HepG2 (cell line): ENCODE measurements around the gene SNRPD3. TPM values are rescaled to one million over a fixed set of nuclear protein-coding genes. Genes with fewer than 3 reads are reported as not detected.
A peak's percentile ranks its signal among the peaks of the same experiment; 100 is the strongest.

ENCODE experiments used
- BORCS8-MEF2B ChIP-seq: sonication (generic); formaldehyde crosslinking; IDR thresholded peaks from 2 replicates; pipeline ENCODE4 v1.8.0; 2022; ENCODE audit warnings: mild to moderate bottlenecking, missing genetic modification reagents
- ERF ChIP-seq: IDR thresholded peaks from 2 replicates; pipeline ENCODE4 v1.6.1; 2018; ENCODE audit warnings: missing biosample characterization, missing genetic modification reagents
- ETV6 ChIP-seq: sonication (generic); formaldehyde crosslinking; conservative IDR thresholded peaks from 2 replicates; pipeline ENCODE4 v1.4.0; 2020; ENCODE audit warnings: missing genetic modification reagents
- HDAC6 ChIP-seq: fragments of 200-600 bp; sonication (generic); IDR thresholded peaks from 2 replicates; pipeline ENCODE4 v1.7.0; 2017; ENCODE audit warnings: mild to moderate bottlenecking, antibody characterized with exemption, low read length, low read depth
- KDM6A ChIP-seq: IDR thresholded peaks from 2 replicates; pipeline ENCODE4 v1.6.1; 2016; ENCODE audit warnings: low read depth
- KLF15 ChIP-seq: sonication (generic); formaldehyde crosslinking; IDR thresholded peaks from 2 replicates; pipeline ENCODE4 v1.8.1; 2023; ENCODE audit warnings: borderline replicate concordance, mild to moderate bottlenecking, inconsistent platforms, missing genetic modification reagents, mixed read lengths
- MATR3 ChIP-seq: sonication (generic); formaldehyde crosslinking; IDR thresholded peaks from 2 replicates; pipeline ENCODE4 v1.4.0; 2020; ENCODE audit warnings: missing genetic modification reagents
- MED1 ChIP-seq: sonication (generic); formaldehyde crosslinking; IDR thresholded peaks from 2 replicates; pipeline ENCODE4 v1.4.0; 2020; ENCODE audit warnings: missing genetic modification reagents
- NKX3-1 ChIP-seq: sonication (generic); formaldehyde crosslinking; IDR thresholded peaks from 2 replicates; pipeline ENCODE4 v1.5.0; 2020; ENCODE audit warnings: missing genetic modification reagents
- NPAS2 ChIP-seq: sonication (generic); formaldehyde crosslinking; IDR thresholded peaks from 2 replicates; pipeline ENCODE4 v1.8.0; 2022; ENCODE audit warnings: mild to moderate bottlenecking, missing genetic modification reagents, borderline replicate concordance
- PHF21A ChIP-seq: sonication (generic); formaldehyde crosslinking; IDR thresholded peaks from 2 replicates; pipeline ENCODE4 v1.5.0; 2020; ENCODE audit warnings: mild to moderate bottlenecking, missing genetic modification reagents
- RFX5 ChIP-seq: IDR thresholded peaks from 2 replicates; pipeline ENCODE4 v1.6.1; 2011; ENCODE audit warnings: low read depth, low read length, improper control_type of control experiment
- RXRA ChIP-seq: sonication (generic); formaldehyde crosslinking; IDR thresholded peaks from 2 replicates; pipeline ENCODE4 v1.5.1; 2020; ENCODE audit warnings: missing genetic modification reagents
- RXRB ChIP-seq: IDR thresholded peaks from 2 replicates; pipeline ENCODE4 v1.6.1; 2016; ENCODE audit warnings: borderline replicate concordance, missing genetic modification reagents, missing compliant biosample characterization
- SALL2 ChIP-seq: sonication (generic); formaldehyde crosslinking; IDR thresholded peaks from 2 replicates; pipeline ENCODE4 v1.8.1; 2023; ENCODE audit warnings: mild to moderate bottlenecking, missing genetic modification reagents, inconsistent platforms
- WIZ ChIP-seq: sonication (generic); formaldehyde crosslinking; IDR thresholded peaks from 2 replicates; pipeline ENCODE4 v1.5.1; 2020; ENCODE audit warnings: mild to moderate bottlenecking, missing genetic modification reagents
- ZBTB25 ChIP-seq: IDR thresholded peaks from 2 replicates; pipeline ENCODE4 v1.6.1; 2018; ENCODE audit warnings: missing genetic modification reagents
- ZNF317 ChIP-seq: sonication (generic); formaldehyde crosslinking; IDR thresholded peaks from 2 replicates; pipeline ENCODE4 v1.5.0; 2020; ENCODE audit warnings: mild to moderate bottlenecking, missing genetic modification reagents
- ZNF333 ChIP-seq: sonication (generic); formaldehyde crosslinking; IDR thresholded peaks from 2 replicates; pipeline ENCODE4 v1.4.0; 2020; ENCODE audit warnings: mild to moderate bottlenecking, missing genetic modification reagents, borderline replicate concordance
- ZNF441 ChIP-seq: sonication (generic); formaldehyde crosslinking; IDR thresholded peaks from 2 replicates; pipeline ENCODE4 v1.7.0; 2021; ENCODE audit warnings: missing genetic modification reagents, borderline replicate concordance
- ZNF549 ChIP-seq: sonication (generic); formaldehyde crosslinking; IDR thresholded peaks from 2 replicates; pipeline ENCODE4 v1.5.0; 2020; ENCODE audit warnings: missing genetic modification reagents
- ZNF607 ChIP-seq: sonication (generic); formaldehyde crosslinking; IDR thresholded peaks from 2 replicates; pipeline ENCODE4 v1.5.1; 2020; ENCODE audit warnings: missing genetic modification reagents, mild to moderate bottlenecking, borderline replicate concordance
- polyA plus RNA-seq, 8 experiments: library from polyadenylated mRNA; depleted of rRNA in 3 of 8; stranded (reverse) in 7 of 8; unstranded in 1 of 8; fragments of >200 nt; fragmentation: Illumina TruSeq in 4 of 8; extraction: Trizol in 4 of 8; gene quantifications; 2 replicates each; pipeline versions ENCODE4 v1.2.1 to v1.2.3, GENCODE V29; 2011 to 2016; ENCODE audit warnings: low read depth in 4 of 8, missing spikeins in 1 of 8, mixed read lengths in 1 of 8; ENCODE audit not compliant: insufficient read depth in 1 of 8
- total RNA-seq, 5 experiments: library from RNA; depleted of rRNA; stranded (reverse); fragments of >200 nt; fragmentation: Illumina TruSeq; extraction: Trizol; gene quantifications; 2 replicates each; pipeline ENCODE4 v1.2.3, GENCODE V29; 2016; ENCODE audit warnings: low read depth in 1 of 5
- TF ChIP-seq, protein P1 (sequence below): fragments of 450-650 bp; IDR thresholded peaks from 2 replicates; pipeline ENCODE4 v1.6.1; 2016
- TF ChIP-seq, protein P2 (sequence below): sonication (generic); formaldehyde crosslinking; IDR thresholded peaks from 2 replicates; pipeline ENCODE4 v1.9.0; 2021; ENCODE audit warnings: missing genetic modification reagents, mild to moderate bottlenecking, borderline replicate concordance

Gene SNRPD3
- total and polyA plus RNA-seq, 2 of the 13 experiments (the other 11 are each of a cell fraction or from before 2014, with no cell fraction given): 110 to 209 TPM

DNA sequence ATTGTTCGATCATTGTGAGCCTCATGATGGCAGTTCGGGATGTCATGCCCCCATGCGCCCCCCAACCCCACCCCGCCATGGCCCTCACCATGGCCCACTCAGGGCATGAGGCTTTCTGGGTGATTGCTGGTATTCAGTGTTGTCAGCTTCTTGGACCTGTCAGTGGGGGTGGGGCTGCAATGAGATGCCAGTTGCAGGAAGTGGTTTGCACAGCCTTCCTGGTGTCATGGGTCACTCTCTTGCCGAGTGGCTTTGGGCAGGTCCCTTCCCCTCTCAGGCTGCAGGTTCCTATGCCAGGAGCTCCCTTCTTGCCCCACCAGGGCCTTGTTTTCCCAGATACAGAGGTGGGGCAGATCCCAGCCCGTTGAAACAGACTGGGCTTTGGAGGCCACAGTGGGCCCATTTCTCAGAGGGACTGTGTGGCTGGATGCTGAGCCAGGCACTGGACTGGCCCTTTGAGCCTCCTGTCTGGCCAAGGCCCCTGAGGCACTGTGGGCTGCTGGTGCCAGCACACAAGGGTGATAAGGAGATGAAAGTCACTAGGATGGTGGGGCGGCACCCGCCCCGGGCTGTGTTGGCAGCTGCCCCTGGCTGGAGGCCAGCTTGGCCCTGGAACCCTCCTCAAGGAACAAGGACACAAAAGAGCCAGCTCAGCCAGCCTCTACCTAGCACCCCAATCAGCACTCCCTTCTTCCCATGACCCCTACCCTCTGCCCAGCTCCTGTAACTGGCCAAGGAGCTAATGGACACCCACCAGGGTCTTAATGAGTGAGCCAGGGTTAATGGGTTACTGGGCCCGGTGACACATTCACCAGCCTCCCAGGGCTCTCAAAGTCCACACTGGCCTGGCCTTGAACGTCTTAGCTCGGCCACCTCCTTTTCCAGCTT lies 45.7 kb downstream of the SNRPD3 start (continued):
- TF ChIP-seq, protein P1, sequence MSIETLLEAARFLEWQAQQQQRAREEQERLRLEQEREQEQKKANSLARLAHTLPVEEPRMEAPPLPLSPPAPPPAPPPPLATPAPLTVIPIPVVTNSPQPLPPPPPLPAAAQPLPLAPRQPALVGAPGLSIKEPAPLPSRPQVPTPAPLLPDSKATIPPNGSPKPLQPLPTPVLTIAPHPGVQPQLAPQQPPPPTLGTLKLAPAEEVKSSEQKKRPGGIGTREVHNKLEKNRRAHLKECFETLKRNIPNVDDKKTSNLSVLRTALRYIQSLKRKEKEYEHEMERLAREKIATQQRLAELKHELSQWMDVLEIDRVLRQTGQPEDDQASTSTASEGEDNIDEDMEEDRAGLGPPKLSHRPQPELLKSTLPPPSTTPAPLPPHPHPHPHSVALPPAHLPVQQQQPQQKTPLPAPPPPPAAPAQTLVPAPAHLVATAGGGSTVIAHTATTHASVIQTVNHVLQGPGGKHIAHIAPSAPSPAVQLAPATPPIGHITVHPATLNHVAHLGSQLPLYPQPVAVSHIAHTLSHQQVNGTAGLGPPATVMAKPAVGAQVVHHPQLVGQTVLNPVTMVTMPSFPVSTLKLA: no peak
- TF ChIP-seq WIZ (CRISPR knock-in tag) (no peak), NKX3-1 (CRISPR knock-in tag) (no peak), ZNF317 (CRISPR knock-in tag) (no peak), SALL2 (CRISPR knock-in tag) (no peak; the same call in 1 of the 2 replicates), ETV6 (CRISPR knock-in tag) (no peak), ZNF441 (CRISPR knock-in tag) (no peak), KDM6A (CRISPR knock-in tag) (peak; percentile 23), ERF (CRISPR knock-in tag) (peak; percentile 90; the same call in 1 of the 2 replicates), ZNF333 (CRISPR knock-in tag) (no peak), RXRA (peak; percentile 86), MED1 (CRISPR knock-in tag) (peak; percentile 80), RFX5 (no peak), HDAC6 (no peak), BORCS8-MEF2B (CRISPR knock-in tag) (no peak), ZNF549 (CRISPR knock-in tag) (no peak), PHF21A (no peak), ZNF607 (CRISPR knock-in tag) (no peak), KLF15 (CRISPR knock-in tag) (no peak), ZBTB25 (CRISPR knock-in tag) (no peak), RXRB (peak; percentile 51; the same call in 1 of the 2 replicates), MATR3 (CRISPR knock-in tag) (no peak), NPAS2 (CRISPR knock-in tag) (no peak)
- TF ChIP-seq, protein P2, sequence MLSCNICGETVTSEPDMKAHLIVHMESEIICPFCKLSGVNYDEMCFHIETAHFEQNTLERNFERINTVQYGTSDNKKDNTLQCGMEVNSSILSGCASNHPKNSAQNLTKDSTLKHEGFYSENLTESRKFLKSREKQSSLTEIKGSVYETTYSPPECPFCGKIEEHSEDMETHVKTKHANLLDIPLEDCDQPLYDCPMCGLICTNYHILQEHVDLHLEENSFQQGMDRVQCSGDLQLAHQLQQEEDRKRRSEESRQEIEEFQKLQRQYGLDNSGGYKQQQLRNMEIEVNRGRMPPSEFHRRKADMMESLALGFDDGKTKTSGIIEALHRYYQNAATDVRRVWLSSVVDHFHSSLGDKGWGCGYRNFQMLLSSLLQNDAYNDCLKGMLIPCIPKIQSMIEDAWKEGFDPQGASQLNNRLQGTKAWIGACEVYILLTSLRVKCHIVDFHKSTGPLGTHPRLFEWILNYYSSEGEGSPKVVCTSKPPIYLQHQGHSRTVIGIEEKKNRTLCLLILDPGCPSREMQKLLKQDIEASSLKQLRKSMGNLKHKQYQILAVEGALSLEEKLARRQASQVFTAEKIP: no peak
